ENCODE measurements around the gene COX10. TPM values are rescaled to one million over a fixed set of nuclear protein-coding genes. Genes with fewer than 3 reads are reported as not detected.

The COX10 gene
- total RNA-seq, 1 experiment from 2014 or later = 13.4 TPM

DNA sequence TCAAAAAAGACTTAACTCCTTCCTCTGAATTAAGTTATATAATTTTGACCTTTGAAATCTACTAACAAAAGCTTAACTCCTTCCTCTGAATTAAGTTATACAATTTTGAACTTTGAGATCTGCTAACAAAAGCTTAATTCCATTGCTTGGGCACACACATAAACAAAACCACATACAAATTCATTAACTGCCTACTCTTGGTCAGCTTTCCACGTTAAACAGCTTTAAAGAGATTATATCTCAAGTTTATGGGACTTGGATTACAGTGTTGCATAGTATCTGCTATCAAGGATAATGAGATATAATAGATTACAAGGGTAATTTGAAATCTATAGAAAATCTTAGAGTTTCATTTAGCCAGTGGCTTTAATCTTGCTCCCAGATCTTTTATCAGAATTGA lies 23.5 kb downstream of the COX10 start:
- H3K9me3 ChIP-seq (ENCODE audit: control insufficient read depth, insufficient read depth, low read depth, low read length) = no peaks in the 10 kb centered on the region
- no peak for TF ChIP-seq SIN3A (IDR thresholded peaks at IDR 0.05; ENCODE audit: borderline replicate concordance, insufficient read depth, low read depth, low read length)
- CTCF ChIA-PET = no interaction called here
- no peak for ATAC-seq
- H3K36me3 ChIP-seq (ENCODE audit: control insufficient read depth, insufficient read depth, low read length) = no peaks in the 10 kb centered on the region
- intact Hi-C loops (cut with micrococcal nuclease; ENCODE audit: unreplicated experiment) (no loop called here), in situ Hi-C loops (cut with HindIII; ENCODE audit: low pct_unique_long_range_greater_than_20kb, low sequenced_read_pairs) (no loop called here)
- POLR2A ChIA-PET = no interaction called here
- no peaks in the 10 kb centered on the region for H3K27me3 ChIP-seq (ENCODE audit: control insufficient read depth, insufficient read depth, low read length)
- H3K27ac ChIP-seq (ENCODE audit: low read length) = no peak overlapping the region
- no peak for DNase-seq (ENCODE audit: low read depth, low spot score)
- H3K4me3 ChIP-seq (ENCODE audit: low read depth in 2 of 2, low read length in 2 of 2) = no peak overlapping the region
- no peaks in the 10 kb centered on the region for H3K4me1 ChIP-seq (ENCODE audit: control insufficient read depth, insufficient read depth, low read length)
- no TSS peak for BruUV-seq (replicated peaks)

DNA sequence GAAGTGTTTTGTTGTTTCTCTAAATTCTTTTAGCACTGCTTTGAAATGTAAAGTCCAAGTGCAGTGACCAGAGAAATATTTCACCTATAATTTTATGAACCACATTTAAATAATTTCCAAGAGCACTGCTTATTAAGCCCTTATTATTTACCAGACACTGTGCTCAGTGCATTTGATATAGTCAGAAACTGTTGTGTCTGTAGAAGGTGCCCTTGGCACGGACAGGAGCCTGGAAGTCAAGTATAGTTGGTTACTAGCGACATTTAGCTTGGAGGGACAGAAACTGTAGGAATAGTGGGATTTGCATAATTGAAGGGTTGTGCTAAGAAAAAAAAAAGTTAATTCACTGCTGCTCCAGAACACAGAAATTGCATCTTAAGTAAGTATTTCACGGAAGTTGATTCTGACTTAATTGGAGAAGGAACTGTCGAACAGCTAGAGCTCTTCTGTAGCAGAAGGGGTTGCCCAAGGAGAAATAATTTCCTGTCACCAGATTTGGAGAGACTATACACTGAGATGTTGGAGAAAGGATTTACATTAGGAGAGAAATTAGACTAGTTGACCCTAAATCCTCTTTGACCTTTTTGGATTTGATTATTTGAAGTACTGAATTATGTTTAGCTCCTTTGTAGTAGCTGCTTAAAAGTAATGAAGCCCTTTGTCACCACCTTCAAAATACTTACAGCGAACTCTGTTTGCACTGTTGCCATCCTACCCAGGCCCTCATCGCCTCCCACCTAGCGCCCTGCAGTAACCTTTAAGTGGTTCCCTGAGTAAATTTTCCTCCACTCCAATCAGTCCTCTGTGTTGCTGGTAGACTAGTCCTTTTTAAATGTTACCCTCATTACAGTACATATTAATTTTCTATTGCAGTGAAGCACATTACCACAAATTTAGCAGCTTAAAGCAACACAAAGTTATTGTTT lies 25.6 kb downstream of the COX10 start:
- DNase-seq (ENCODE audit: low read depth, low spot score) = no peak
- CTCF ChIA-PET = no interaction called here

DNA sequence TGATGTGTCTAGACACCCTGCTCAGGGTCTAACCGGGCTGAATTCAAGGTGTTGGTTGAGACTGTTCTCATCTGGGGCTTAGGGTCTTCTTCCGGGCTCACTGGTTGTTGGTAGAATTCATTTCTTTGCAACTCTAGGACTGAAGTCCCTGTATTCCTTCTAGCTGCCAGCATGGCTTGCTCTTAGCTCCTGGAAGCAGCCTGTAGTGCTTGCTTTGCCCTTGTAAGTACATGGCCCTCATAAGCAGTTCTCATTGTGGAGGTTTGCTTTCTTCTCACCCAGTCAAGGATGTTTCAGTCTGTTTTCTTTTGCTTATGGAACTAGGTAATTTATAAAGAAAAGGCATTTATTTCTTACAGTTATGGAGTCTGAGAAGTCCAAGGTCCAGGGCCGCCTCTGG lies 26.3 kb downstream of the COX10 start:
- Histone ChIP-seq H3K36me3 (ENCODE audit: control insufficient read depth, insufficient read depth, low read length) (no peaks in the 10 kb centered on the region), H3K9me3 (ENCODE audit: control insufficient read depth, insufficient read depth, low read depth, low read length) (no peaks in the 10 kb centered on the region), H3K27ac (ENCODE audit: low read length) (no peak overlapping the region), H3K4me3 (ENCODE audit: low read depth in 2 of 2, low read length in 2 of 2) (no peak overlapping the region), H3K4me1 (ENCODE audit: control insufficient read depth, insufficient read depth, low read length) (no peaks in the 10 kb centered on the region), H3K27me3 (ENCODE audit: control insufficient read depth, insufficient read depth, low read length) (no peaks in the 10 kb centered on the region)
- CTCF ChIA-PET = no interaction called here
- ATAC-seq (no peak), DNase-seq (ENCODE audit: low read depth, low spot score) (no peak)
- BruUV-seq (replicated peaks) = no TSS peak
- in situ Hi-C loops (cut with HindIII; ENCODE audit: low pct_unique_long_range_greater_than_20kb, low sequenced_read_pairs) (no loop called here), intact Hi-C loops (cut with micrococcal nuclease; ENCODE audit: unreplicated experiment) (no loop called here)
- POLR2A ChIA-PET = no interaction called here
- TF ChIP-seq, protein P1, sequence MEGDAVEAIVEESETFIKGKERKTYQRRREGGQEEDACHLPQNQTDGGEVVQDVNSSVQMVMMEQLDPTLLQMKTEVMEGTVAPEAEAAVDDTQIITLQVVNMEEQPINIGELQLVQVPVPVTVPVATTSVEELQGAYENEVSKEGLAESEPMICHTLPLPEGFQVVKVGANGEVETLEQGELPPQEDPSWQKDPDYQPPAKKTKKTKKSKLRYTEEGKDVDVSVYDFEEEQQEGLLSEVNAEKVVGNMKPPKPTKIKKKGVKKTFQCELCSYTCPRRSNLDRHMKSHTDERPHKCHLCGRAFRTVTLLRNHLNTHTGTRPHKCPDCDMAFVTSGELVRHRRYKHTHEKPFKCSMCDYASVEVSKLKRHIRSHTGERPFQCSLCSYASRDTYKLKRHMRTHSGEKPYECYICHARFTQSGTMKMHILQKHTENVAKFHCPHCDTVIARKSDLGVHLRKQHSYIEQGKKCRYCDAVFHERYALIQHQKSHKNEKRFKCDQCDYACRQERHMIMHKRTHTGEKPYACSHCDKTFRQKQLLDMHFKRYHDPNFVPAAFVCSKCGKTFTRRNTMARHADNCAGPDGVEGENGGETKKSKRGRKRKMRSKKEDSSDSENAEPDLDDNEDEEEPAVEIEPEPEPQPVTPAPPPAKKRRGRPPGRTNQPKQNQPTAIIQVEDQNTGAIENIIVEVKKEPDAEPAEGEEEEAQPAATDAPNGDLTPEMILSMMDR (IDR thresholded peaks at IDR 0.05) = no peak

More for the DNA sequence above, 25.6 kb downstream of the COX10 start:
- no peaks in the 10 kb centered on the region for H3K4me1 ChIP-seq (ENCODE audit: control insufficient read depth, insufficient read depth, low read length)
- no peaks in the 10 kb centered on the region for H3K27me3 ChIP-seq (ENCODE audit: control insufficient read depth, insufficient read depth, low read length)
- intact Hi-C loops (cut with micrococcal nuclease; ENCODE audit: unreplicated experiment) (no loop called here), in situ Hi-C loops (cut with HindIII; ENCODE audit: low pct_unique_long_range_greater_than_20kb, low sequenced_read_pairs) (no loop called here)
- no peaks in the 10 kb centered on the region for H3K9me3 ChIP-seq (ENCODE audit: control insufficient read depth, insufficient read depth, low read depth, low read length)
- ATAC-seq = no peak
- H3K27ac ChIP-seq (ENCODE audit: low read length) = no peak overlapping the region
- H3K36me3 ChIP-seq (ENCODE audit: control insufficient read depth, insufficient read depth, low read length) = no peaks in the 10 kb centered on the region
- no peak overlapping the region for H3K4me3 ChIP-seq (ENCODE audit: low read depth in 2 of 2, low read length in 2 of 2)
- TF ChIP-seq POLR2AphosphoS5 (IDR thresholded peaks at IDR 0.05; ENCODE audit: low read depth, low read length) (no peak), TCF7L2 (IDR thresholded peaks at IDR 0.05; ENCODE audit: low read depth, low read length) (no peak)
- TF ChIP-seq, protein P2, sequence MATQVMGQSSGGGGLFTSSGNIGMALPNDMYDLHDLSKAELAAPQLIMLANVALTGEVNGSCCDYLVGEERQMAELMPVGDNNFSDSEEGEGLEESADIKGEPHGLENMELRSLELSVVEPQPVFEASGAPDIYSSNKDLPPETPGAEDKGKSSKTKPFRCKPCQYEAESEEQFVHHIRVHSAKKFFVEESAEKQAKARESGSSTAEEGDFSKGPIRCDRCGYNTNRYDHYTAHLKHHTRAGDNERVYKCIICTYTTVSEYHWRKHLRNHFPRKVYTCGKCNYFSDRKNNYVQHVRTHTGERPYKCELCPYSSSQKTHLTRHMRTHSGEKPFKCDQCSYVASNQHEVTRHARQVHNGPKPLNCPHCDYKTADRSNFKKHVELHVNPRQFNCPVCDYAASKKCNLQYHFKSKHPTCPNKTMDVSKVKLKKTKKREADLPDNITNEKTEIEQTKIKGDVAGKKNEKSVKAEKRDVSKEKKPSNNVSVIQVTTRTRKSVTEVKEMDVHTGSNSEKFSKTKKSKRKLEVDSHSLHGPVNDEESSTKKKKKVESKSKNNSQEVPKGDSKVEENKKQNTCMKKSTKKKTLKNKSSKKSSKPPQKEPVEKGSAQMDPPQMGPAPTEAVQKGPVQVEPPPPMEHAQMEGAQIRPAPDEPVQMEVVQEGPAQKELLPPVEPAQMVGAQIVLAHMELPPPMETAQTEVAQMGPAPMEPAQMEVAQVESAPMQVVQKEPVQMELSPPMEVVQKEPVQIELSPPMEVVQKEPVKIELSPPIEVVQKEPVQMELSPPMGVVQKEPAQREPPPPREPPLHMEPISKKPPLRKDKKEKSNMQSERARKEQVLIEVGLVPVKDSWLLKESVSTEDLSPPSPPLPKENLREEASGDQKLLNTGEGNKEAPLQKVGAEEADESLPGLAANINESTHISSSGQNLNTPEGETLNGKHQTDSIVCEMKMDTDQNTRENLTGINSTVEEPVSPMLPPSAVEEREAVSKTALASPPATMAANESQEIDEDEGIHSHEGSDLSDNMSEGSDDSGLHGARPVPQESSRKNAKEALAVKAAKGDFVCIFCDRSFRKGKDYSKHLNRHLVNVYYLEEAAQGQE (IDR thresholded peaks at IDR 0.05; ENCODE audit: insufficient read depth in 1 of 2, low read depth in 2 of 2, low read length in 1 of 2) = no peak
- BruUV-seq (replicated peaks) = no TSS peak
- POLR2A ChIA-PET = no interaction called here
